Lower leg skin (tissue), 3 donors: ENCODE results near the gene NEDD4L.

Source experiments
- POLR2A ChIP-seq, 2 donors: fragments of 450-650 bp; IDR thresholded peaks; one replicate each; pipeline ENCODE4 v1.6.1; 2016 to 2017; ENCODE audit warnings: antibody characterized with exemption in 2 of 2, mild to moderate bottlenecking in 1 of 2, moderate library complexity in 1 of 2
- TF ChIP-seq, protein P1 (sequence below), 3 donors: fragments of 450-650 bp; IDR thresholded peaks; one replicate each; pipeline ENCODE4 v1.5.1; 2016; ENCODE audit warnings: antibody characterized with exemption in 3 of 3, mild to moderate bottlenecking in 3 of 3, moderate library complexity in 2 of 3

- TF ChIP-seq, protein P1, sequence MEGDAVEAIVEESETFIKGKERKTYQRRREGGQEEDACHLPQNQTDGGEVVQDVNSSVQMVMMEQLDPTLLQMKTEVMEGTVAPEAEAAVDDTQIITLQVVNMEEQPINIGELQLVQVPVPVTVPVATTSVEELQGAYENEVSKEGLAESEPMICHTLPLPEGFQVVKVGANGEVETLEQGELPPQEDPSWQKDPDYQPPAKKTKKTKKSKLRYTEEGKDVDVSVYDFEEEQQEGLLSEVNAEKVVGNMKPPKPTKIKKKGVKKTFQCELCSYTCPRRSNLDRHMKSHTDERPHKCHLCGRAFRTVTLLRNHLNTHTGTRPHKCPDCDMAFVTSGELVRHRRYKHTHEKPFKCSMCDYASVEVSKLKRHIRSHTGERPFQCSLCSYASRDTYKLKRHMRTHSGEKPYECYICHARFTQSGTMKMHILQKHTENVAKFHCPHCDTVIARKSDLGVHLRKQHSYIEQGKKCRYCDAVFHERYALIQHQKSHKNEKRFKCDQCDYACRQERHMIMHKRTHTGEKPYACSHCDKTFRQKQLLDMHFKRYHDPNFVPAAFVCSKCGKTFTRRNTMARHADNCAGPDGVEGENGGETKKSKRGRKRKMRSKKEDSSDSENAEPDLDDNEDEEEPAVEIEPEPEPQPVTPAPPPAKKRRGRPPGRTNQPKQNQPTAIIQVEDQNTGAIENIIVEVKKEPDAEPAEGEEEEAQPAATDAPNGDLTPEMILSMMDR (IDR thresholded peaks at IDR 0.05): no peak
- no peak for TF ChIP-seq POLR2A (IDR thresholded peaks at IDR 0.05)
Measured at GRCh38 chr18:58114766-58115165, 70.7 kb downstream of the NEDD4L start.
